IMR-90 (cell line): Measurements from ENCODE around the gene CHN2. TPM values are rescaled to one million over a fixed set of nuclear protein-coding genes. Genes with fewer than 3 reads are reported as not detected.

Experiments
- ATAC-seq: fragments of 200-7000 bp; cut with Tn5 transposase; 2 replicates; pipeline ENCODE4 v1.9.1; 2020; ENCODE audit warnings: low read depth, mild to moderate bottlenecking, moderate library complexity
- BruUV-seq: library from RNA; stranded (reverse); fragments of 400-500 nt; replicated peaks from 2 replicates; lab custom pipeline; 2021; lab: Mats Ljungman, UMichigan
- CTCF ChIA-PET: fragments of 300-600 bp; formaldehyde crosslinking; extraction: SDS; loops from one replicate; lab custom pipeline; 2021; ENCODE audit warnings: antibody characterized with exemption; lab: Yijun Ruan, JAX
- POLR2A ChIA-PET: fragments of 300-600 bp; sonication (Branson Sonifier 250); formaldehyde crosslinking; loops from one replicate; lab custom pipeline; 2022; ENCODE audit warnings: antibody characterized with exemption; ENCODE audit not compliant: unreplicated experiment; lab: Charles Lee
- DNase-seq: peaks from one replicate; pipeline ENCODE4 v3.0.0; 2013
- H2AFZ ChIP-seq: replicated peaks from 2 replicates; pipeline ENCODE3; 2013; ENCODE audit warnings: low read length, mild to moderate bottlenecking; ENCODE audit not compliant: poor library complexity
- H2AK5ac ChIP-seq: 2 replicates; pipeline ENCODE4 v1.6.1; 2013; ENCODE audit warnings: low read depth, low read length, inconsistent platforms
- H2AK9ac ChIP-seq: replicated peaks from 2 replicates; pipeline ENCODE3; 2013; ENCODE audit warnings: mild to moderate bottlenecking, low read depth, low read length, moderate library complexity; ENCODE audit not compliant: poor library complexity
- H2BK120ac ChIP-seq: 2 replicates; pipeline ENCODE4 v1.6.1; 2013; ENCODE audit warnings: low read depth, low read length, inconsistent platforms
- H2BK15ac ChIP-seq: 3 replicates; pipeline ENCODE4 v1.6.1; 2013; ENCODE audit warnings: low read depth, low read length, inconsistent platforms
- H2BK20ac ChIP-seq: 2 replicates; pipeline ENCODE4 v1.6.1; 2013; ENCODE audit warnings: low read depth, mild to moderate bottlenecking, inconsistent platforms, low read length, moderate library complexity
- H2BK5ac ChIP-seq: 2 replicates; pipeline ENCODE4 v1.6.1; 2013; ENCODE audit warnings: mild to moderate bottlenecking, low read depth, low read length, inconsistent platforms; ENCODE audit not compliant: poor library complexity, severe bottlenecking
- H3K14ac ChIP-seq: replicated peaks from 2 replicates; pipeline ENCODE4 v1.6.1; 2013; ENCODE audit warnings: low read depth, low read length, inconsistent platforms
- H3K18ac ChIP-seq: 2 replicates; pipeline ENCODE4 v1.6.1; 2013; ENCODE audit warnings: low read depth, low read length, control low read depth
- H3K23ac ChIP-seq: 2 replicates; pipeline ENCODE4 v1.6.1; 2013; ENCODE audit warnings: low read depth, low read length, inconsistent platforms
- H3K27ac ChIP-seq: 2 replicates; pipeline ENCODE4 v1.5.1; 2013; ENCODE audit warnings: mild to moderate bottlenecking, control low read depth, low read length; ENCODE audit not compliant: insufficient read depth
- H3K27me3 ChIP-seq: 2 replicates; pipeline ENCODE4 v1.6.1; 2013; ENCODE audit warnings: low read length; ENCODE audit not compliant: control insufficient read depth, insufficient read depth
- H3K36me3 ChIP-seq: 2 replicates; pipeline ENCODE4 v1.6.1; 2013; ENCODE audit warnings: low read length, mixed read lengths; ENCODE audit not compliant: control insufficient read depth, insufficient read depth
- H3K4ac ChIP-seq: 2 replicates; pipeline ENCODE4 v1.6.1; 2013; ENCODE audit warnings: low read depth, low read length, inconsistent platforms
- H3K4me1 ChIP-seq: 2 replicates; pipeline ENCODE4 v1.6.1; 2013; ENCODE audit warnings: low read length, mixed read lengths; ENCODE audit not compliant: control insufficient read depth, insufficient read depth
- H3K4me2 ChIP-seq: 2 replicates; pipeline ENCODE4 v1.6.1; 2013; ENCODE audit warnings: low read depth, mild to moderate bottlenecking, control low read depth, low read length, moderate library complexity
- H3K4me3 ChIP-seq: 2 replicates; pipeline ENCODE4 v1.5.1; 2013; ENCODE audit warnings: low read depth, mild to moderate bottlenecking, control low read depth, low read length, moderate library complexity; ENCODE audit not compliant: insufficient read depth
- H3K56ac ChIP-seq: 2 replicates; pipeline ENCODE4 v1.6.1; 2013; ENCODE audit warnings: low read length, inconsistent platforms; ENCODE audit not compliant: insufficient read depth; ENCODE audit errors: extremely low read depth
- H3K79me1 ChIP-seq, 2 experiments: 2 replicates each; pipeline ENCODE4 v1.6.1; 2013; ENCODE audit warnings: low read length in 2 of 2, inconsistent platforms in 1 of 2, low read depth in 1 of 2
- H3K9ac ChIP-seq: 2 replicates; pipeline ENCODE4 v1.6.1; 2013; ENCODE audit warnings: low read depth, low read length, control low read depth
- H3K9me1 ChIP-seq: 2 replicates; pipeline ENCODE4 v1.6.1; 2013; ENCODE audit warnings: low read length, inconsistent platforms; ENCODE audit not compliant: insufficient read depth
- H3K9me3 ChIP-seq: 2 replicates; pipeline ENCODE4 v1.6.1; 2013; ENCODE audit warnings: low read length; ENCODE audit not compliant: control insufficient read depth, insufficient read depth
- H4K20me1 ChIP-seq: 2 replicates; pipeline ENCODE4 v1.6.1; 2013; ENCODE audit warnings: low read length, inconsistent platforms; ENCODE audit not compliant: insufficient read depth
- H4K5ac ChIP-seq: 2 replicates; pipeline ENCODE4 v1.6.1; 2013; ENCODE audit warnings: mild to moderate bottlenecking, low read depth, low read length, control low read depth
- H4K8ac ChIP-seq, 2 experiments: 2 replicates each; pipeline ENCODE4 v1.6.1; 2013; ENCODE audit warnings: low read depth in 2 of 2, low read length in 2 of 2, control low read depth in 1 of 2, inconsistent platforms in 1 of 2
- H4K91ac ChIP-seq: 2 replicates; pipeline ENCODE4 v1.6.1; 2013; ENCODE audit warnings: low read depth, low read length, inconsistent platforms; ENCODE audit not compliant: insufficient read depth
- BHLHE40 ChIP-seq: fragments of 150-350 bp; IDR thresholded peaks from 2 replicates; pipeline ENCODE4 v1.6.1; 2016; ENCODE audit warnings: mild to moderate bottlenecking, low read depth, low read length
- CEBPB ChIP-seq: IDR thresholded peaks from 2 replicates; pipeline ENCODE4 v1.6.1; 2012; ENCODE audit warnings: low read depth, low read length, improper control_type of control experiment
- CHD1 ChIP-seq: IDR thresholded peaks from 2 replicates; pipeline ENCODE4 v1.6.1; 2012; ENCODE audit warnings: low read depth, low read length, improper control_type of control experiment
- FOS ChIP-seq: fragments of 150-350 bp; IDR thresholded peaks from 2 replicates; pipeline ENCODE4 v1.6.1; 2016; ENCODE audit warnings: low read depth, low read length
- MAFK ChIP-seq: IDR thresholded peaks from 2 replicates; pipeline ENCODE4 v1.6.1; 2012; ENCODE audit warnings: low read depth, low read length, improper control_type of control experiment
- MAZ ChIP-seq: IDR thresholded peaks from 2 replicates; pipeline ENCODE4 v1.6.1; 2012; ENCODE audit warnings: low read depth, mild to moderate bottlenecking, low read length, improper control_type of control experiment, moderate library complexity, borderline replicate concordance
- MXI1 ChIP-seq: IDR thresholded peaks from 2 replicates; pipeline ENCODE4 v1.6.1; 2012; ENCODE audit warnings: low read depth, mild to moderate bottlenecking, low read length, moderate library complexity, borderline replicate concordance
- NFE2L2 ChIP-seq: fragments of 150-350 bp; IDR thresholded peaks from 2 replicates; pipeline ENCODE4 v1.6.1; 2016; ENCODE audit warnings: low read depth, mild to moderate bottlenecking, low read length
- POLR2A ChIP-seq: IDR thresholded peaks from 2 replicates; pipeline ENCODE4 v1.6.1; 2012; ENCODE audit warnings: mild to moderate bottlenecking, low read depth, low read length
- RAD21 ChIP-seq: IDR thresholded peaks from 2 replicates; pipeline ENCODE4 v1.6.1; 2012; ENCODE audit warnings: low read length, improper control_type of control experiment
- RCOR1 ChIP-seq: IDR thresholded peaks from 2 replicates; pipeline ENCODE4 v1.6.1; 2012; ENCODE audit warnings: mild to moderate bottlenecking, low read length, improper control_type of control experiment; ENCODE audit not compliant: insufficient replicate concordance
- RFX5 ChIP-seq: IDR thresholded peaks from 2 replicates; pipeline ENCODE4 v1.8.0; 2012; ENCODE audit warnings: low read depth, mild to moderate bottlenecking, low read length, moderate library complexity
- SMC3 ChIP-seq: fragments of 150-350 bp; IDR thresholded peaks from 2 replicates; pipeline ENCODE4 v1.6.1; 2016; ENCODE audit warnings: low read depth, mild to moderate bottlenecking, antibody characterized with exemption, low read length, moderate library complexity
- WGBS, 2 experiments: methylation state at CpG; one replicate each; pipeline versions ENCODE4 v1.1.5 to v1.1.7; 2013; ENCODE audit warnings: missing lambda C conversion rate in 2 of 2; ENCODE audit not compliant: insufficient read length in 1 of 2; ENCODE audit errors: extremely low coverage in 2 of 2; 5-methylcytosine and 5-hydroxymethylcytosine counted together
- dilution Hi-C: fragments of 300-500 bp; cut with HindIII; formaldehyde crosslinking; loops from one replicate; pipeline ENCODE4 v1.14.3; 2018; ENCODE audit warnings: low sequenced_read_pairs; ENCODE audit not compliant: unreplicated experiment
- in situ Hi-C: fragments of 300-500 bp; cut with MboI; formaldehyde crosslinking; loops from 3 replicates; pipeline ENCODE4 v1.14.3; 2019; ENCODE audit warnings: low sequenced_read_pairs, inconsistent platforms, mixed read lengths
- intact Hi-C: fragments of 100-400 bp; cut with micrococcal nuclease; formaldehyde crosslinking; loops from 2 replicates; pipeline ENCODE4 v1.10.0; 2022
- polyA plus RNA-seq, 3 experiments: library from polyadenylated mRNA; depleted of rRNA; stranded (reverse); fragments of >200 nt; gene quantifications; 2 replicates each; pipeline ENCODE4 v1.2.3, GENCODE V29; 2012; ENCODE audit warnings: low replicate concordance in 1 of 3
- total RNA-seq: library from RNA; depleted of rRNA; stranded (reverse); fragments of >200 nt; gene quantifications from 2 replicates; pipeline ENCODE4 v1.2.3, GENCODE V29; 2012
- TF ChIP-seq, protein P1 (sequence below): conservative IDR thresholded peaks from 2 replicates; pipeline ENCODE4 v1.5.1; 2012; ENCODE audit warnings: mild to moderate bottlenecking, low read depth, low read length, improper control_type of control experiment
- TF ChIP-seq, protein P2 (sequence below): fragments of 150-350 bp; IDR thresholded peaks from 2 replicates; pipeline ENCODE4 v1.6.1; 2016; ENCODE audit warnings: low read depth, mild to moderate bottlenecking, low read length, moderate library complexity, borderline replicate concordance
- TF ChIP-seq, protein P3 (sequence below): fragments of 150-350 bp; IDR thresholded peaks from 2 replicates; pipeline ENCODE4 v1.6.1; 2017; ENCODE audit warnings: mild to moderate bottlenecking, antibody characterized with exemption, low read length, low read depth

The CHN2 gene
- total and polyA plus RNA-seq, 2 of the 4 experiments (the other 2 are of a cell fraction) = not detected

DNA sequence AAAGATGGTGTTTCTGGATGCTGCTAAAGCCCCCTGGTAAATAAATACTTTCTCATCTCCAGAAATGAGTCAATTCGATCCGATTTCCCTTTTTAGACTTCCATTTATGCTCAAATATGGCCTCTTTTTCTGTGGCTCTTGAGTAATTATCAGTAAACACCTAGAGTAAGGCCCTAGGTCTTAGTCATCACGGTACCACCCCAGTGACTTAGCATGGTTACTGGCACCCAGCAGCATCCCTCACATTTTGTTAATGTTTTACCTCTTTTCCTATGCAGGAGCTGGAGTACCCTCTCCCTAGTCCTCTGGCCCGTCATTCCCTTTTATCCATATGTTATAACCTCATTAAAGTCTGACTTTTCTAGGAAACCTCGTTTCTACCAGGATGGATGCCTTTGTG, 19.5 kb downstream of the CHN2 start:
- Histone ChIP-seq H4K20me1 (no peaks in the 10 kb centered on the region), H2AK9ac (no peak overlapping the region), H3K27me3 (no peaks in the 10 kb centered on the region), H2BK120ac (no peak overlapping the region), H3K4me2 (no peak overlapping the region), H3K23ac (no peak overlapping the region), H3K9ac (no peak overlapping the region), H4K91ac (no peak overlapping the region), H2AFZ (no peak overlapping the region), H3K4me1 (no peaks in the 10 kb centered on the region), H4K5ac (no peak overlapping the region), H2BK5ac (no peak overlapping the region), H2BK15ac (no peak overlapping the region), H2BK20ac (no peak overlapping the region), H3K14ac (no peak overlapping the region), H3K9me1 (no peaks in the 10 kb centered on the region), H3K56ac (no peak overlapping the region), H3K79me1 (no peaks in the 10 kb centered on the region), H3K18ac (no peak overlapping the region), H3K4me3 (no peak overlapping the region), H3K9me3 (no peaks in the 10 kb centered on the region), H4K8ac (no peak overlapping the region), H3K27ac (no peak overlapping the region), H2AK5ac (no peak overlapping the region), H3K4ac (no peak overlapping the region), H3K36me3 (no peaks in the 10 kb centered on the region)
- in situ Hi-C loops (no loop called here), dilution Hi-C loops (no loop called here), intact Hi-C loops (no loop called here)
- WGBS, 2 experiments = 21% methylated on average over 2 of the region's 5 CpGs; no CpG with 5 or more reads in 1 of the 2 experiments
- no peak for DNase-seq
- ATAC-seq = no peak
- POLR2A ChIA-PET = no interaction called here
- CTCF ChIA-PET = no interaction called here
- BruUV-seq = no TSS peak
- no peak for TF ChIP-seq MXI1
- TF ChIP-seq NFE2L2 = no peak
- TF ChIP-seq, protein P1, sequence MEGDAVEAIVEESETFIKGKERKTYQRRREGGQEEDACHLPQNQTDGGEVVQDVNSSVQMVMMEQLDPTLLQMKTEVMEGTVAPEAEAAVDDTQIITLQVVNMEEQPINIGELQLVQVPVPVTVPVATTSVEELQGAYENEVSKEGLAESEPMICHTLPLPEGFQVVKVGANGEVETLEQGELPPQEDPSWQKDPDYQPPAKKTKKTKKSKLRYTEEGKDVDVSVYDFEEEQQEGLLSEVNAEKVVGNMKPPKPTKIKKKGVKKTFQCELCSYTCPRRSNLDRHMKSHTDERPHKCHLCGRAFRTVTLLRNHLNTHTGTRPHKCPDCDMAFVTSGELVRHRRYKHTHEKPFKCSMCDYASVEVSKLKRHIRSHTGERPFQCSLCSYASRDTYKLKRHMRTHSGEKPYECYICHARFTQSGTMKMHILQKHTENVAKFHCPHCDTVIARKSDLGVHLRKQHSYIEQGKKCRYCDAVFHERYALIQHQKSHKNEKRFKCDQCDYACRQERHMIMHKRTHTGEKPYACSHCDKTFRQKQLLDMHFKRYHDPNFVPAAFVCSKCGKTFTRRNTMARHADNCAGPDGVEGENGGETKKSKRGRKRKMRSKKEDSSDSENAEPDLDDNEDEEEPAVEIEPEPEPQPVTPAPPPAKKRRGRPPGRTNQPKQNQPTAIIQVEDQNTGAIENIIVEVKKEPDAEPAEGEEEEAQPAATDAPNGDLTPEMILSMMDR = no peak
- TF ChIP-seq FOS = no peak
- TF ChIP-seq, protein P2, sequence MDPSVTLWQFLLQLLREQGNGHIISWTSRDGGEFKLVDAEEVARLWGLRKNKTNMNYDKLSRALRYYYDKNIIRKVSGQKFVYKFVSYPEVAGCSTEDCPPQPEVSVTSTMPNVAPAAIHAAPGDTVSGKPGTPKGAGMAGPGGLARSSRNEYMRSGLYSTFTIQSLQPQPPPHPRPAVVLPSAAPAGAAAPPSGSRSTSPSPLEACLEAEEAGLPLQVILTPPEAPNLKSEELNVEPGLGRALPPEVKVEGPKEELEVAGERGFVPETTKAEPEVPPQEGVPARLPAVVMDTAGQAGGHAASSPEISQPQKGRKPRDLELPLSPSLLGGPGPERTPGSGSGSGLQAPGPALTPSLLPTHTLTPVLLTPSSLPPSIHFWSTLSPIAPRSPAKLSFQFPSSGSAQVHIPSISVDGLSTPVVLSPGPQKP = no peak
- TF ChIP-seq RAD21 = no peak
- no peak for TF ChIP-seq BHLHE40
- no peak for TF ChIP-seq RFX5
- no peak for TF ChIP-seq POLR2A
- no peak for TF ChIP-seq CEBPB
- TF ChIP-seq MAFK = no peak
- TF ChIP-seq RCOR1 = no peak
- no peak for TF ChIP-seq SMC3
- TF ChIP-seq, protein P3, sequence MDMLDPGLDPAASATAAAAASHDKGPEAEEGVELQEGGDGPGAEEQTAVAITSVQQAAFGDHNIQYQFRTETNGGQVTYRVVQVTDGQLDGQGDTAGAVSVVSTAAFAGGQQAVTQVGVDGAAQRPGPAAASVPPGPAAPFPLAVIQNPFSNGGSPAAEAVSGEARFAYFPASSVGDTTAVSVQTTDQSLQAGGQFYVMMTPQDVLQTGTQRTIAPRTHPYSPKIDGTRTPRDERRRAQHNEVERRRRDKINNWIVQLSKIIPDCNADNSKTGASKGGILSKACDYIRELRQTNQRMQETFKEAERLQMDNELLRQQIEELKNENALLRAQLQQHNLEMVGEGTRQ = no peak
- no peak for TF ChIP-seq CHD1
- no peak for TF ChIP-seq MAZ
